Measurements from ENCODE around the gene PEPD. TPM values are rescaled to one million over a fixed set of nuclear protein-coding genes. Genes with fewer than 3 reads are reported as not detected.
A peak's percentile ranks its signal among the peaks of the same experiment; 100 is the strongest.

PEPD gene
- total RNA-seq, 5 donors from 2014 or later (not counting 1 experiment from before 2014, with no cell fraction given): 23.5 to 38.8 (median 31.8) TPM

DNA sequence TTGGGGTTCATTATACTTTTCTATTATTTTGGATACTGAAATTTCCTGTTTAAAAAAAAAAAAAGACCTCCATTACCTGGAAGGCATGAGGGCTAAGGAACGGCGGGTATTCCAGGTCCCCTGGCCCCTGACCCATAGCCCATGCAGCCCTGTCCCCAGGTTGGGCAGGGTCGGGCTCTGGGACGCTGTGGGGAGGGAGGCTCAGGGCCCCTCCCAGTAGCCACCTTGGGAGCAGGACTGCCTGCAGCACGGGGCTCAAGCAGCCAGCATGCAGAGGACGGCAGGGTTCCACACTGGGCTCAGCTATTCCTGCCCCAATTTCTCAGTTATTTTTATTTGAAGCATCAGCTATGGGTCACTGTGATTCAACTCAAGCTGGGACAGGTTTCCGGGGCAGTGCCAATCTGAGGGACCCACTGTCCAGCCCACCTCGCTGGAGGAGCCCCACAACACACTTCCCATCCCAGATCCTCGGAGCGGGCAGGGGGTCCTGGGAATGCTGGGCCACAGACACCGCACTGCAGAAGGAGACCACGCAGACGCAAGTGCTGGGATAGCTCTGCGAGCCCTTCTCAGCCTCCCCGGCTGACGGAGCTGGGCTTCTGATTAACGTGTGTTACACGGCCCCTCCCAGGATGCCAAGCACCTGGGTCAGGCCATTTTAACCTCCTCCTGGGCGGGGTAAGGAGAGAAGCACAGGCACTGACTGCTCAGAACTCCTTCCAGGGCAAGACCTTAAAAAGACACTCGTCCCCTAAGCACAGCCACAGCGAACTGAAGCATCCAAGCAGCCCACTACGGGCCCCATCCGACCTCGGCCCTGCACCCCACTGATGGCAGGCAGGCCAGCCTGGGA is 60.1 kb downstream of the PEPD start:
- peaks cover 23% of the 10 kb centered on the region for H3K36me3 Mint-ChIP-seq
- H3K4me3 ChIP-seq (ENCODE audit: control insufficient read depth in 1 of 2, extremely low read depth in 1 of 2, low read length in 1 of 2): no peak overlapping the region
- H3K27ac Mint-ChIP-seq: no peak overlapping the region
- H3K27ac ChIP-seq (ENCODE audit: low read length): no peak overlapping the region
- ChIA-PET POLR2A (no interaction called here), CTCF (no interaction called here)
- H3K9me3 ChIP-seq: no peaks in the 10 kb centered on the region
- no peaks in the 10 kb centered on the region for H3K4me1 Mint-ChIP-seq
- H3K27me3 ChIP-seq (replicated peaks in 1 of 2; ENCODE audit: control insufficient read depth in 2 of 2, extremely low read depth in 1 of 2, insufficient read depth in 2 of 2, low read length in 1 of 2): no peaks in the 10 kb centered on the region
- 91% methylated on average over 24 of the region's 24 CpGs for WGBS (ENCODE audit: insufficient coverage)
- peaks cover 7 to 13% of the 10 kb centered on the region in 2 donors for H3K36me3 ChIP-seq (ENCODE audit: control insufficient read depth in 2 of 2, extremely low read depth in 1 of 2, insufficient read depth in 1 of 2, low read length in 1 of 2)
- H3K4me3 Mint-ChIP-seq: no peak overlapping the region
- H3K9me3 Mint-ChIP-seq: no peaks in the 10 kb centered on the region
- ATAC-seq (replicated peaks in 1 of 4) (no peak), DNase-seq (no peak)
- no peaks in the 10 kb centered on the region for H3K4me1 ChIP-seq (ENCODE audit: control insufficient read depth in 1 of 2, extremely low read depth in 1 of 2, insufficient read depth in 2 of 2, low read length in 2 of 2)
- H3K27me3 Mint-ChIP-seq: no peaks in the 10 kb centered on the region

DNA sequence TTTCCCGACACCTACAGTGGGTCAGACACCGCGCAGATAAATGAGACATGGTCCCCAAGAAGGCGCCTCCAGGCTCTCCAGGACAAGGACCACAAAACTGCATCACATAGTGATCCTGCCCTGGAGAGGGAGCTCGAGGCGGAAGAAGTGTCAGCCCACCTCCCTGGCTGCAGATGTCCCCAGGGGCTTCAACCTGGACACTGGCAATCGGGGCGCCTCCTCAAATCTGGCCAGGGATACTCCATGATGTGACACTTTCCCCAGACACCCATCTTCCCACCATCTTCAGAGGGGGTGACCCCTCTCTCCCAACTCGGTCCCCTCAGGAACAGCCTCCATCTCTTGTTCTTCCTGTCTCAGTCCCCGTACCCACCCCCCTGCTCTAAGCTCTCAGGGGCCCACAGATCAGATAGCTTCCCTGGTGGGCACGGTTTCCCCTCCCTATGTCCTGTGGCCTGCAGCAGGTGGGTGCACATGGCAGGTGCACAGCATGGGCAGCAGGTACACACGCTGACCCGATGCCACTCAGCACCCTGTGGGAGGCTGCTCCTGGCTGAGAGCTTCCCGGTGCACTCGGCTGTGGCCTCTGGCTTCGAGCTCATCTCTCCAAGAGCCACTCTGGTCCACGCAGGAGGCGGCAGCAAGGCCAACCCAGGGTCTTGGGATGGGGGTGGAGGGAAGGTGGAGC is 61.2 kb downstream of the PEPD start:
- Histone ChIP-seq H3K27ac (ENCODE audit: low read length) (no peak overlapping the region), H3K9me3 (no peaks in the 10 kb centered on the region), H3K4me3 (ENCODE audit: control insufficient read depth in 1 of 2, extremely low read depth in 1 of 2, low read length in 1 of 2) (no peak overlapping the region), H3K36me3 (ENCODE audit: control insufficient read depth in 2 of 2, extremely low read depth in 1 of 2, insufficient read depth in 1 of 2, low read length in 1 of 2) (peaks cover 7 to 13% of the 10 kb centered on the region in 2 donors), H3K4me1 (ENCODE audit: control insufficient read depth in 1 of 2, extremely low read depth in 1 of 2, insufficient read depth in 2 of 2, low read length in 2 of 2) (no peaks in the 10 kb centered on the region), H3K27me3 (replicated peaks in 1 of 2; ENCODE audit: control insufficient read depth in 2 of 2, extremely low read depth in 1 of 2, insufficient read depth in 2 of 2, low read length in 1 of 2) (no peaks in the 10 kb centered on the region)
- DNase-seq: no peak
- Mint-ChIP-seq H3K27me3 (no peaks in the 10 kb centered on the region), H3K9me3 (no peaks in the 10 kb centered on the region), H3K36me3 (peaks cover 23% of the 10 kb centered on the region), H3K27ac (no peak overlapping the region), H3K4me1 (no peaks in the 10 kb centered on the region), H3K4me3 (no peak overlapping the region)
- 88% methylated on average over 15 of the region's 18 CpGs for WGBS (ENCODE audit: insufficient coverage)
- POLR2A ChIA-PET: no interaction called here
- ATAC-seq (replicated peaks in 1 of 4): no peak
- CTCF ChIA-PET: no interaction called here

DNA sequence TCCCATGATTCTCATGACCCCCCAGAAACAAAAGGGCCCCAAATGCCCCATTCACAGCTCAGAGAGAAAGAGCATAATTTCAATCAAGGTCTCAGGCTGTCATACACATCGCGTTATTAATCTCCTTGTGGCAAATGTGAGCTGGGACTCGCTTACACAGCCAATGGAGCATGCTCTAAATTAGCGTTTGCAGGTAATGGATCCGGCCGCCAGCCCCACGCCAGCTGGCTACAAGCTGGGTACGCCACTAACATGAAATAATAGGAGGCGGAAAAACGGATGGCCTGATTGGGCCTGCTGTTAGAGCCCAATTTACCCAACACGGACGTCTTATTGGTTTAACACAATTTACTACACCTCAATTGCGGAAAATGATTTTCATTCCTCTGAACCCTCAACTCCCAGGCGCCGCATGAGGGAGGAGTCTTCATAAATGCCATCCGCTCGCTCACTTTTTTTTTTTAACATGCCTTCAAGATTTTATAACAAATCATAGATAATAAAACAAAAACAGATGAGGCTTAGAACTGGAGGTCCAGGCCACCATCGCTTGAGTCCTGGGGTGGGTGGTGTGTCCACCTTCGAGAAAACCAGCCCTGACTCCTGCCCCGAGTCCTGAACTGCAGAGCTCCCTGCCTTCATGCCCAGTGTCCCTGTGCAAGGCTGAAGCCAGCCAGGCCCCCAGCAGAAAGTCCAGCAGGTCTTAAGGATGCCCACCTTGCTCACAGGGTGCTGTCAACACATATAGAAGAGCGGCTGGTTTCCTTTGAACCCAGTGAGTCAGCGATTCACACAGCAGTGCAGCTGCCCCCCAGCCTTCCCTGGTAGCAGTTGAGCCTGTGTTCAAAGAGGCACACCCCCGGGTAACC is 62.1 kb downstream of the PEPD start:
- Histone ChIP-seq H3K4me3 (ENCODE audit: control insufficient read depth in 1 of 2, extremely low read depth in 1 of 2, low read length in 1 of 2) (no peak overlapping the region), H3K27ac (ENCODE audit: low read length) (no peak overlapping the region), H3K27me3 (replicated peaks in 1 of 2; ENCODE audit: control insufficient read depth in 2 of 2, extremely low read depth in 1 of 2, insufficient read depth in 2 of 2, low read length in 1 of 2) (no peaks in the 10 kb centered on the region), H3K9me3 (no peaks in the 10 kb centered on the region), H3K4me1 (ENCODE audit: control insufficient read depth in 1 of 2, extremely low read depth in 1 of 2, insufficient read depth in 2 of 2, low read length in 2 of 2) (no peaks in the 10 kb centered on the region), H3K36me3 (ENCODE audit: control insufficient read depth in 2 of 2, extremely low read depth in 1 of 2, insufficient read depth in 1 of 2, low read length in 1 of 2) (peaks cover 7 to 13% of the 10 kb centered on the region in 2 donors)
- Mint-ChIP-seq H3K4me3 (no peak overlapping the region), H3K9me3 (no peaks in the 10 kb centered on the region), H3K4me1 (no peaks in the 10 kb centered on the region), H3K27me3 (no peaks in the 10 kb centered on the region), H3K27ac (no peak overlapping the region), H3K36me3 (peaks cover 23% of the 10 kb centered on the region)
- WGBS (ENCODE audit: insufficient coverage): 91% methylated on average over 19 of the region's 23 CpGs
- DNase-seq (peak in 1 of 35 experiments; percentile 7), ATAC-seq (replicated peaks in 1 of 4) (no peak)
- POLR2A ChIA-PET: no interaction called here
- CTCF ChIA-PET: no interaction called here

DNA sequence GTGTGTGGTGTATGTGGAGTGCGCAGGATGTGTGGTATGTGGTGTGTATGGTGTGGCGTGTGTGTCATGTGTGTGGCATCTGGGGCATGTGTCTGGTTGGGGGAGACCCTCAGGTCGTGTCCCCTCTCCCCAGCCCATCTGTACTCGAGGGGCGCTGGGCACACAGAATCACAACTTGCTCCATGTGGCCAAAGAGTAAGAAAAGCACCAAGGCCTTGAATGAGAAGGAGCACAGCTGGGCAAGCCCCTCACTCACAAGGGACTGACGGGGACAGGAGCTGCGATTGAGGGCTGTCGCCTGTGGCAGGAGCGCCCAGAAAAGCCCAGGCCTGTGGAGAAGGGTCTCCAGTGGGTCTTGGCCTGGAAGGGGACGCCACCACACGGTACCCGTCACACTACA is 62.8 kb downstream of the PEPD start:
- no peaks in the 10 kb centered on the region for H3K27me3 Mint-ChIP-seq

DNA sequence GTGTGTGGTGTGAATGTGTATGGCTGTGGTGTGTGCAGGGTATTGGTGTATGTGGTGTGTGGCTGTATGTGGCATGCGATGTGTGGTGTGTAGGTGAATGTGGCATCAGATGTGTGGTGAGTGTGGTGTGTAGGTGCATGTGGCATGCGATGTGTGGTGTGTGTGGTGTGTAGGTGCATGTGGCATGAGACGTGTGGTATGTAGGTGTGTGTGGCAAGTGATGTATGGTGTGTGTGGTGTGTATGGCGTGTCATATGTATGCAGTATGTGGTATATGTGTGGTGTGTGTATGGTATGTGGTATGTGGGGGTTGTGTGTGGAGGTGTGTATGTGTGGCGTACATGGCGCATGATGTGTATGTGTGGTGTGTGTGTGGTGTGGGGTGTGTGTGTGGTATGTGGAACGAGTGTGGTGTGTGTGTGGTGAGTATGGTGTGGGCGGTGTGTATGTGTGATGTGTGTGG is 63.4 kb downstream of the PEPD start:
- H3K27me3 Mint-ChIP-seq: no peaks in the 10 kb centered on the region
- H3K4me3 Mint-ChIP-seq: no peak overlapping the region
- Histone ChIP-seq H3K9me3 (no peaks in the 10 kb centered on the region), H3K4me1 (ENCODE audit: control insufficient read depth in 1 of 2, extremely low read depth in 1 of 2, insufficient read depth in 2 of 2, low read length in 2 of 2) (no peaks in the 10 kb centered on the region), H3K4me3 (ENCODE audit: control insufficient read depth in 1 of 2, extremely low read depth in 1 of 2, low read length in 1 of 2) (no peak overlapping the region), H3K36me3 (ENCODE audit: control insufficient read depth in 2 of 2, extremely low read depth in 1 of 2, insufficient read depth in 1 of 2, low read length in 1 of 2) (peaks cover 7 to 9% of the 10 kb centered on the region in 2 donors), H3K27ac (ENCODE audit: low read length) (no peak overlapping the region), H3K27me3 (replicated peaks in 1 of 2; ENCODE audit: control insufficient read depth in 2 of 2, extremely low read depth in 1 of 2, insufficient read depth in 2 of 2, low read length in 1 of 2) (no peaks in the 10 kb centered on the region)
- H3K4me1 Mint-ChIP-seq: no peaks in the 10 kb centered on the region
- ChIA-PET CTCF (no interaction called here), POLR2A (no interaction called here)
- peaks cover 16% of the 10 kb centered on the region for H3K36me3 Mint-ChIP-seq
- H3K9me3 Mint-ChIP-seq: no peaks in the 10 kb centered on the region
- no peak for ATAC-seq (replicated peaks in 1 of 4)
- DNase-seq: no peak
- H3K27ac Mint-ChIP-seq: no peak overlapping the region
- WGBS (ENCODE audit: insufficient coverage): 97% methylated on average over 8 of the region's 8 CpGs

More for the DNA sequence above, 62.8 kb downstream of the PEPD start:
- POLR2A ChIA-PET: no interaction called here
- H3K4me1 ChIP-seq (ENCODE audit: control insufficient read depth in 1 of 2, extremely low read depth in 1 of 2, insufficient read depth in 2 of 2, low read length in 2 of 2): no peaks in the 10 kb centered on the region
- WGBS (ENCODE audit: insufficient coverage): 94% methylated on average over 8 of the region's 12 CpGs
- no peaks in the 10 kb centered on the region for H3K4me1 Mint-ChIP-seq
- no peak overlapping the region for H3K4me3 ChIP-seq (ENCODE audit: control insufficient read depth in 1 of 2, extremely low read depth in 1 of 2, low read length in 1 of 2)
- no peaks in the 10 kb centered on the region for H3K9me3 ChIP-seq
- no peak overlapping the region for H3K27ac ChIP-seq (ENCODE audit: low read length)
- DNase-seq: no peak
- ATAC-seq (replicated peaks in 1 of 4): no peak
- H3K36me3 ChIP-seq (ENCODE audit: control insufficient read depth in 2 of 2, extremely low read depth in 1 of 2, insufficient read depth in 1 of 2, low read length in 1 of 2): peaks cover 7 to 9% of the 10 kb centered on the region in 2 donors
- H3K36me3 Mint-ChIP-seq: peaks cover 23% of the 10 kb centered on the region
- no peak overlapping the region for H3K27ac Mint-ChIP-seq
- CTCF ChIA-PET: no interaction called here
- no peaks in the 10 kb centered on the region for H3K9me3 Mint-ChIP-seq
- H3K4me3 Mint-ChIP-seq: no peak overlapping the region
- no peaks in the 10 kb centered on the region for H3K27me3 ChIP-seq (replicated peaks in 1 of 2; ENCODE audit: control insufficient read depth in 2 of 2, extremely low read depth in 1 of 2, insufficient read depth in 2 of 2, low read length in 1 of 2)

DNA sequence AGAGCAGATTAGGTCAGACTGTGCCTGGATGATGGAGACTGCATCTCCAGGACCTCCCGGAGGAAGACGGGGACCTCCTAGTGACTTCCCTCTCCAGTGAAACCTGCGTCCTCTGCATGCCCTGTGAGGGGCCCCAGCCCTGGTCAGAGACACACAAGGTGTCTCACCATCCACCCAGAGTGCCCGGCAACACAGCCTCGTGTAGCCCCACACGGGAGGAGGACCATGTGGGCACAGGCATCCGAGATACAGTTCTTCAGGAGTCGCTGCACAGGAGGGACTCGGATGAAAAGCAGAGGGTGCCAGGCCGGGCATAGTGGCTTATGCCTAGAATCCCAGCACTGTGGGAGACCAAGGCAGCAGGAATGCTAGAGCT is 64.8 kb downstream of the PEPD start:
- ATAC-seq (replicated peaks in 1 of 4): no peak
- ChIA-PET POLR2A (no interaction called here), CTCF (no interaction called here)
- Mint-ChIP-seq H3K27ac (no peak overlapping the region), H3K4me3 (no peak overlapping the region), H3K27me3 (no peaks in the 10 kb centered on the region), H3K9me3 (no peaks in the 10 kb centered on the region), H3K36me3 (peaks cover 11% of the 10 kb centered on the region), H3K4me1 (no peaks in the 10 kb centered on the region)
- Histone ChIP-seq H3K36me3 (ENCODE audit: control insufficient read depth in 2 of 2, extremely low read depth in 1 of 2, insufficient read depth in 1 of 2, low read length in 1 of 2) (peaks cover 2 to 3% of the 10 kb centered on the region in 2 donors), H3K4me3 (ENCODE audit: control insufficient read depth in 1 of 2, extremely low read depth in 1 of 2, low read length in 1 of 2) (no peak overlapping the region), H3K4me1 (ENCODE audit: control insufficient read depth in 1 of 2, extremely low read depth in 1 of 2, insufficient read depth in 2 of 2, low read length in 2 of 2) (no peaks in the 10 kb centered on the region), H3K27me3 (replicated peaks in 1 of 2; ENCODE audit: control insufficient read depth in 2 of 2, extremely low read depth in 1 of 2, insufficient read depth in 2 of 2, low read length in 1 of 2) (no peaks in the 10 kb centered on the region), H3K9me3 (no peaks in the 10 kb centered on the region), H3K27ac (ENCODE audit: low read length) (no peak overlapping the region)
- no peak for DNase-seq
- WGBS (ENCODE audit: insufficient coverage): 91% methylated on average over 10 of the region's 10 CpGs

Data from T-cell (primary cell).